WTC11 (cell line): ENCODE data around the gene MMP8. TPM values are rescaled to one million over a fixed set of nuclear protein-coding genes. Genes with fewer than 3 reads are reported as not detected.

Source experiments
- ATAC-seq: fragments of 200-7000 bp; cut with Tn5 transposase; 2 replicates; pipeline ENCODE4 v1.10.0; 2021; ENCODE audit warnings: mild to moderate bottlenecking, moderate library complexity
- CTCF ChIA-PET: fragments of 300-600 bp; sonication (Branson Sonifier 250); formaldehyde crosslinking; loops from one replicate; lab custom pipeline; 2021; ENCODE audit warnings: antibody characterized with exemption; lab: Charles Lee
- POLR2A ChIA-PET: fragments of 350-600 bp; sonication (Branson Sonifier 250); formaldehyde crosslinking; loops from one replicate; lab custom pipeline; 2021; ENCODE audit warnings: antibody characterized with exemption; lab: Charles Lee
- DNase-seq: peaks from one replicate; pipeline ENCODE4 v3.0.0; 2021; ENCODE audit warnings: low spot score
- H3K27ac Mint-ChIP-seq: 2 replicates; pipeline ENCODE4 v1.8.0; 2021; ENCODE audit warnings: mixed read lengths
- H3K27me3 Mint-ChIP-seq: 2 replicates; pipeline ENCODE4 v1.8.0; 2021; ENCODE audit warnings: low read depth, mild to moderate bottlenecking, moderate library complexity, mixed read lengths
- H3K36me3 Mint-ChIP-seq: 2 replicates; pipeline ENCODE4 v1.8.0; 2021; ENCODE audit warnings: mixed read lengths
- H3K4me1 Mint-ChIP-seq: 2 replicates; pipeline ENCODE4 v1.8.0; 2022; ENCODE audit warnings: mixed read lengths
- H3K4me3 Mint-ChIP-seq: 2 replicates; pipeline ENCODE4 v1.8.0; 2021; ENCODE audit warnings: mild to moderate bottlenecking, moderate library complexity, mixed read lengths
- H3K9me3 Mint-ChIP-seq: 2 replicates; pipeline ENCODE4 v1.8.0; 2021; ENCODE audit warnings: mixed read lengths
- ATF3 ChIP-seq: sonication (generic); formaldehyde crosslinking; conservative IDR thresholded peaks from 2 replicates; pipeline ENCODE4 v1.8.1; 2022; ENCODE audit warnings: mild to moderate bottlenecking, missing genetic modification reagents
- ATF6 ChIP-seq: sonication (generic); formaldehyde crosslinking; IDR thresholded peaks from 2 replicates; pipeline ENCODE4 v1.8.1; 2023; ENCODE audit warnings: mild to moderate bottlenecking, missing genetic modification reagents
- ETV6 ChIP-seq: sonication (generic); formaldehyde crosslinking; IDR thresholded peaks from 2 replicates; pipeline ENCODE4 v1.8.1; 2022; ENCODE audit warnings: mild to moderate bottlenecking, missing genetic modification reagents
- GABPB1 ChIP-seq: sonication (generic); formaldehyde crosslinking; IDR thresholded peaks from 2 replicates; pipeline ENCODE4 v1.8.1; 2023; ENCODE audit warnings: mild to moderate bottlenecking, missing genetic modification reagents
- IRF1 ChIP-seq: sonication (generic); formaldehyde crosslinking; IDR thresholded peaks from 2 replicates; pipeline ENCODE4 v1.8.0; 2023; ENCODE audit warnings: missing genetic modification reagents
- STAT6 ChIP-seq: sonication (generic); formaldehyde crosslinking; conservative IDR thresholded peaks from 2 replicates; pipeline ENCODE4 v1.8.1; 2023; ENCODE audit warnings: mild to moderate bottlenecking, low read depth, missing genetic modification reagents, moderate library complexity
- ZNF121 ChIP-seq: sonication (generic); formaldehyde crosslinking; IDR thresholded peaks from 2 replicates; pipeline ENCODE4 v1.8.0; 2023; ENCODE audit warnings: missing genetic modification reagents
- ZNF138 ChIP-seq: sonication (generic); formaldehyde crosslinking; conservative IDR thresholded peaks from 2 replicates; pipeline ENCODE4 v1.8.1; 2022; ENCODE audit warnings: mild to moderate bottlenecking, moderate library complexity, missing genetic modification reagents
- ZNF263 ChIP-seq: sonication (generic); formaldehyde crosslinking; IDR thresholded peaks from 2 replicates; pipeline ENCODE4 v1.8.1; 2022; ENCODE audit warnings: low read depth, mild to moderate bottlenecking, moderate library complexity, missing genetic modification reagents
- ZNF317 ChIP-seq: sonication (generic); formaldehyde crosslinking; IDR thresholded peaks from 2 replicates; pipeline ENCODE4 v1.8.1; 2023; ENCODE audit warnings: low read depth, mild to moderate bottlenecking, moderate library complexity, missing genetic modification reagents, borderline replicate concordance
- ZNF532 ChIP-seq: fragments of 250-450 bp; sonication (Bioruptor Pico); IDR thresholded peaks from 2 replicates; pipeline ENCODE4 v1.9.0; 2021; ENCODE audit warnings: mild to moderate bottlenecking, borderline replicate concordance
- total RNA-seq: library from RNA; stranded (reverse); gene quantifications from 3 replicates; pipeline ENCODE4 v1.2.3, GENCODE V29; 2021
- TF ChIP-seq, protein P1 (sequence below): sonication (generic); formaldehyde crosslinking; IDR thresholded peaks from 2 replicates; pipeline ENCODE4 v1.8.0; 2023; ENCODE audit warnings: missing genetic modification reagents, mild to moderate bottlenecking, borderline replicate concordance

The MMP8 gene
- total RNA-seq, 1 experiment from 2014 or later, result not detected

GRCh38 chr11:102662607-102663006 is 62.1 kb downstream of the MMP8 start:
- CTCF ChIA-PET, result no interaction called here
- POLR2A ChIA-PET, result no interaction called here
- H3K27me3 Mint-ChIP-seq, result no peaks in the 10 kb centered on the region
- H3K27ac Mint-ChIP-seq, result no peak overlapping the region
- H3K4me3 Mint-ChIP-seq, result no peak overlapping the region
- TF ChIP-seq ZNF263 (CRISPR knock-in tag) (no peak), GABPB1 (CRISPR knock-in tag) (no peak), ZNF317 (CRISPR knock-in tag) (no peak), STAT6 (CRISPR knock-in tag) (no peak), ETV6 (CRISPR knock-in tag) (no peak), ZNF532 (no peak), ATF6 (no peak), ZNF121 (CRISPR knock-in tag) (no peak), ATF3 (CRISPR knock-in tag) (no peak), ZNF138 (CRISPR knock-in tag) (no peak), IRF1 (CRISPR knock-in tag) (no peak)
- TF ChIP-seq, protein P1, sequence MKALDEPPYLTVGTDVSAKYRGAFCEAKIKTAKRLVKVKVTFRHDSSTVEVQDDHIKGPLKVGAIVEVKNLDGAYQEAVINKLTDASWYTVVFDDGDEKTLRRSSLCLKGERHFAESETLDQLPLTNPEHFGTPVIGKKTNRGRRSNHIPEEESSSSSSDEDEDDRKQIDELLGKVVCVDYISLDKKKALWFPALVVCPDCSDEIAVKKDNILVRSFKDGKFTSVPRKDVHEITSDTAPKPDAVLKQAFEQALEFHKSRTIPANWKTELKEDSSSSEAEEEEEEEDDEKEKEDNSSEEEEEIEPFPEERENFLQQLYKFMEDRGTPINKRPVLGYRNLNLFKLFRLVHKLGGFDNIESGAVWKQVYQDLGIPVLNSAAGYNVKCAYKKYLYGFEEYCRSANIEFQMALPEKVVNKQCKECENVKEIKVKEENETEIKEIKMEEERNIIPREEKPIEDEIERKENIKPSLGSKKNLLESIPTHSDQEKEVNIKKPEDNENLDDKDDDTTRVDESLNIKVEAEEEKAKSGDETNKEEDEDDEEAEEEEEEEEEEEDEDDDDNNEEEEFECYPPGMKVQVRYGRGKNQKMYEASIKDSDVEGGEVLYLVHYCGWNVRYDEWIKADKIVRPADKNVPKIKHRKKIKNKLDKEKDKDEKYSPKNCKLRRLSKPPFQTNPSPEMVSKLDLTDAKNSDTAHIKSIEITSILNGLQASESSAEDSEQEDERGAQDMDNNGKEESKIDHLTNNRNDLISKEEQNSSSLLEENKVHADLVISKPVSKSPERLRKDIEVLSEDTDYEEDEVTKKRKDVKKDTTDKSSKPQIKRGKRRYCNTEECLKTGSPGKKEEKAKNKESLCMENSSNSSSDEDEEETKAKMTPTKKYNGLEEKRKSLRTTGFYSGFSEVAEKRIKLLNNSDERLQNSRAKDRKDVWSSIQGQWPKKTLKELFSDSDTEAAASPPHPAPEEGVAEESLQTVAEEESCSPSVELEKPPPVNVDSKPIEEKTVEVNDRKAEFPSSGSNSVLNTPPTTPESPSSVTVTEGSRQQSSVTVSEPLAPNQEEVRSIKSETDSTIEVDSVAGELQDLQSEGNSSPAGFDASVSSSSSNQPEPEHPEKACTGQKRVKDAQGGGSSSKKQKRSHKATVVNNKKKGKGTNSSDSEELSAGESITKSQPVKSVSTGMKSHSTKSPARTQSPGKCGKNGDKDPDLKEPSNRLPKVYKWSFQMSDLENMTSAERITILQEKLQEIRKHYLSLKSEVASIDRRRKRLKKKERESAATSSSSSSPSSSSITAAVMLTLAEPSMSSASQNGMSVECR (CRISPR knock-in tag), result no peak
- ATAC-seq, result no peak
- H3K4me1 Mint-ChIP-seq, result peaks cover 14% of the 10 kb centered on the region
- H3K36me3 Mint-ChIP-seq, result no peaks in the 10 kb centered on the region
- no peaks in the 10 kb centered on the region for H3K9me3 Mint-ChIP-seq
- no peak for DNase-seq

Other genes starting within 250 kb of the MMP8 start
- 0.23 to 0.50 TPM (median 0.48 TPM) in 3 replicates for gene MMP7, start 194.2 kb downstream of the MMP8 start, total RNA-seq
- gene MMP20, start 99.6 kb downstream of the MMP8 start, total RNA-seq, result not detected in 3 replicates
- not detected in 3 replicates for gene MMP27, start 19.2 kb downstream of the MMP8 start, total RNA-seq
- not detected in 3 replicates for gene MMP10, start 55.7 kb upstream of the MMP8 start, total RNA-seq
- 0.11 TPM in 1 of 3 replicates, not detected in the others for gene MMP1, start 73.2 kb upstream of the MMP8 start, total RNA-seq
- not detected in 3 replicates for gene MMP3, start 118.7 kb upstream of the MMP8 start, total RNA-seq
- gene MMP12, start 150.0 kb upstream of the MMP8 start, total RNA-seq, result not detected in 3 replicates
- not detected in 3 replicates for gene MMP13, start 230.8 kb upstream of the MMP8 start, total RNA-seq